ENCODE data around the gene CDK18.

The CDK18 gene

DNA sequence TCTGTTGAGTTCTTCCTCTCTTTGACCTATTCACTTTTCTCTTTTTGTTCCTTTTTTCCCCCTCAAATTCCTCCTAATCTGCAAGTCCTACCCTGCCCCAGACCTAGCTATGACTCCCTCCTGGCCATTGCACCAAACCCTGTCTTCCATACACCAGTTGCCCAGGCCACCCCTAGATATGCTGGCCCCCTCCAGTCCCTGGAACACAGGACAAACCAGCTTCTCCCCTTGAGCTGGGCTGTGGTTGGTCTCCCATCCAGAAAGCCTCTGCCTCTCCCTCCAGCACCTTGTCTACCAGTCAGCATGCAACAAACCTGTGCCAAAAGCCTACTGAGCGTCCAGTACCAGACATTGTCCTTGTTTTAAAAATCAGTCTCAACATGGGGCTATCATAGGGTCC is 68.0 kb downstream of the CDK18 start:
- FAIRE-seq, result no peak

DNA sequence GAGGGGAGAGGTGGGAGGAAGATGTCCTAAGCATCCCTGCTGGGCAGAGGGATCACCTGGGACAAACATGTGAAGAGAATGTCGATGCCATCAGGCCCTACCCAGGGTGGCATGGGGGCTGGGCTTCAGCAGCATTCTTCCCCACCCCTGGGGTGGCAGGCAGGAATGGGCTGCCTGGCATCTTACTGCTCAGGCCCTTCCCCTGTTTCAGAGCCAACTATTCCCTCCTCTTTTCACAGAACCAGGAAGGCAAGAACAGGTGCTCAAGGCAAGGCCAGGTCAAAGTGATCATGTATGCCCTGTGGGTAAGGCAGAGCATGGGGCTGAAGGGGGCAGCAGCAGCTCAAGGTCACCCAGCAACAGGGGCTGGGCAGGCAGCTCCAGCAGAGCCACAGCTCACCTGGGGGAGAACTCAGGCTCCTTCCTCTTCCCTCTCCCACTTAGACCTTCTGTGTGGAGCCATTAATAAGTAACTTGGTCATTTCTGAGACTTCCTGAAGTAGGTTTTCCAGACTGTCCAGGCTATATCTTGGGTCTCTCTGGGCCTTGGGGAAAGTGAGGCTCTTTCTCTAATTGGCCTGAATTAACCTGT is 70.9 kb downstream of the CDK18 start:
- FAIRE-seq, result no peak

DNA sequence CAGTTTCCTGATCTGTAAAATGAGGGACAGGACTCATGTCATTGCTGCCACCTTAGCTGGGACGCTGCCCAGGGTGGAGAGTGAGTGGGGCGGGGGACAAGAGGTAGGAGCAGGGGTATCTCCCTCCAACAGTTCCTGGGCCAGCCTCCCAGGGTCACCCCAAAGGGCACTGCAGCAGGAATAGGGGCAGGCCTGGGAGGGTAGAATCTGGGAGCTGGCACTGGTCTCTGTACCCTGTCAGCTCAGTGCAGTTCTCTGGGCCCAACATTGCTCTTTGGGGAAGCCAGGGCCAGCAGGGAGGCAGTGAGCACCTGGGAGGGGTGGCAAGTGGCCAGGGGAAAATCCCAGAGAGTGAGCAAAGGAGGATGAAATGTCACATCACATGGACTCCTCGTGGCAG is 71.5 kb downstream of the CDK18 start:
- no peak for FAIRE-seq

DNA sequence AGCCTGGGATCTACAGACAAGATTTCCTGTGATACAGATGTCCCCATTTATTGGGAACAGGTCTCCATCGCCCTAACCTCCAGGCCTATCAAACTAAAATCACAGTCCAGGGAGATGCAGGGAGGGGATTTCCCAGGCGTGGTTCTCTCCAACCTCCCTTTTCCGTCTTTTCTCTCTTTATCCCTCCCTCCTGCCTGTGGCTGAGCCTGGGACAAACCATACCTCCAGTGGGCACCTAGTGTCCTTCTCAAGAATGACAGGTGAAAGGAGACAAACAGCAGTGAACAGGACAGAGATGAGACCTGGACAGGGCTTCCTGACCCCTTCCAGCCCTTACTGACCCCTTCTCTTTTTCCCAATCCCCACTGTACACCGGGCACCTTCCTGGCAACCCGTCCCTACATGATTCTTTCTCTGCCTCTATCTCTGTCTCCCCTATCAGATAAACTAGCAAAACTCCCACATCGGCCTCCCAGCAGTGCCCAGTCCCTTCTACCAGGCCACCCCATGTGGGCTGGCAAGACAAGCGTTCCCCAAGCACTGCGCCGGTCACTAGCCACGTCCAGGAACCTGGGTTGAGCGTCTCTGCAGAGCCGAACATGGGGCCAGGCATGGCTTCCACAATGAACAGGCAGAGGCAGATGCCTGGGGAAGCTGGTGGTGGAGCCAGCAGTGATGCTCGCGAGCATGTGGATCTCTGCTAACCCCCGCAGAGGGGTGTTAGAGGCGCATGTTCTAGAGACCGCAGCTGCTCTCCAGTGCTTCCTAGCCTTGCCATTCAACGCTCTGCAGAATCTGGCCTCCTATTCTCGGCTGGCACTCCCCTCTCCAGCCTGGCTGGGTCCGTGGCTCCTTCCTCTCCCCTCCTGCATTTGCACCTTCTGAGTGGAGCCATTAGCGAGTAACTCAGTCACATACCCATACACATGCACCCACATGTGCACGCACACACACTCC is 72.6 kb downstream of the CDK18 start:
- no peak for FAIRE-seq

DNA sequence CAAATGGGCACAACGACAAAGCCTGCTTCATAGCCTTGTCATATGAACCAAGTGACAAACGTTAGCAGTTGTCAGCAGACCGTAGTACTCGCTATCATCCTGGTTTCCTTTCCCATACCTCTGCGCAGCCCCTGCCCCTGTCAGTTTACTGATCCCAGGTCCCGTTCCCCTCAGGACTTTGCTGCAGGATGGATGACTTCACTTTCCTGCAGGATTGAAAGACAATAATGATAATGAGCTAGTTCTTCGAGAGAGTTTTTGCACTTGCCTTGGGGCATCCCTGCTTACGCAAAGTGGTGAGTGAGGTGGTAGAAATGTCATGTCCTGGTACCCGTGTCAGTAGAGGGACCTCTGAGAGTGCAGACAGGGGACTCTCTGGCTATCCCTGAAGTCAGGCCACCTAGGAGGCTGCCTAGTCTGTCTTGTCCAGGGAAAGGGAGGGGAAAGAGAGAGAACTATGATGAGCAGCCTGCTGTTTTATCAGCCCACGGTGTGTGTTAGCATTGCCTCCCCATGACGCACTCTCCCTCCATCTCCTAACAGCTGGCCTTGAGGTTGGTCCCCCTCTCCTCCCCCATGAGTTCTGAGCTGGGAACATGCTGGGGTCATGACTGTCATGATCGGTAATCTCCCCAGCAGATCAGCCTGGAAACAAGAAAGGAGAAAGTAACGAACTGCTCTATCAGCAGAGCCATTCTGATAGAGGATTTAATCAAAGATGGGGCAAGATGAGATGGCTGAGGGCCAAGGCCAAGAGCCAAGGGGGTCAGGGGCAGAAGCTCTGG is 73.6 kb downstream of the CDK18 start:
- no peak for FAIRE-seq

DNA sequence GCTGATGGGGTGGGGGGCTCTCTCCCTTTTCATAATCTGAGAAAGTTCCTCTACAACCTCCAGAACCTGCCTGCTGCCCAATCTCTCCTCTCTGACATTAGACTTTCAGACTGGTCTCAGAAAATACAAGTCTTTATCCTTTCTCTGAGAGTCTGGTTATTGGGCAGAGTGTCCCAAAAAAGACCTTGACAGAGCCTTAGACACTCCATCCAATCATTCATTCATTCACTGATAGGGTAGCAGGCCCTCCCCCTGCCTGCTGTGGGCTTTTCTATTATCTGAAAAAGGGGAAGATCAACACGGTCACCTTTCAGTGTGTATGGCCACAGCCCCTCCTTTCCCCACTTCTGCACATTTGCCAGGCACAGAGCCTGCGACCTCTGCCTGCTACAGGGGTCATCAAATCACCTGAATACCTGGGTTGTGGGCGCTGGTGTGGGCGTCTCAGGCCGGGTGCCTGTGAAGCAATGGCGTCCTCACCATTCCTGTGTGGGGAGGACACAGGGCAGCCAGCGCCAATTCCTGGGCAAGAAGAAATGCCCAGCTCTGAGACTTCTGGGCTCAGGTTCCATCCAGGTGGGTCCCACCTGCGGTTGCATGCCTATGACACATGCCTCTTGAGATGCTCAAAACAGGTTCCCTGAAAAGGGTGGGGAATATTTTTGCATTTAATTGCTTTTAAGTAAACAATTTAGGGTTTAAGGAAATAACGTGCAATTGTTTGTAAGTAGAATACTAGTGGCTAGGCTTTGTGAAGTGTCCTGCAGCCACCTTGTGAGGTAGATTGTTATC is 74.5 kb downstream of the CDK18 start:
- FAIRE-seq, result no peak

DNA sequence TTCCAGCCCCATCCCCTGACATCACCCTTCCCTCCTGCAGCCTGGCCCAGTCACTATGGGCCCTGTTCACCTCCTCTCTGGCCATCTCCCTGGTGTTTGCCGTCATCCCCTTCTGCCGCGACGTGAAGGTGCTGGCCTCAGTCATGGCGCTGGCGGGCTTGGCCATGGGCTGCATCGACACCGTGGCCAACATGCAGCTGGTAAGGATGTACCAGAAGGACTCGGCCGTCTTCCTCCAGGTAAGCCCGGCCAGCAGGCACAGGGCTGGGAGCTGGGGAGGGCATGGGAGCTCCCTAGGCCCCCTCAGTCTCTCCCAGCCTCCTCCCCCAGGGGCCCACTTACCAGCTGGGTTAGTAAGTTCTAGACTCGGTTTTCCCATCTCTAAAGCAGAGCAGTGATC is 75.2 kb downstream of the CDK18 start:
- no peak for FAIRE-seq

DNA sequence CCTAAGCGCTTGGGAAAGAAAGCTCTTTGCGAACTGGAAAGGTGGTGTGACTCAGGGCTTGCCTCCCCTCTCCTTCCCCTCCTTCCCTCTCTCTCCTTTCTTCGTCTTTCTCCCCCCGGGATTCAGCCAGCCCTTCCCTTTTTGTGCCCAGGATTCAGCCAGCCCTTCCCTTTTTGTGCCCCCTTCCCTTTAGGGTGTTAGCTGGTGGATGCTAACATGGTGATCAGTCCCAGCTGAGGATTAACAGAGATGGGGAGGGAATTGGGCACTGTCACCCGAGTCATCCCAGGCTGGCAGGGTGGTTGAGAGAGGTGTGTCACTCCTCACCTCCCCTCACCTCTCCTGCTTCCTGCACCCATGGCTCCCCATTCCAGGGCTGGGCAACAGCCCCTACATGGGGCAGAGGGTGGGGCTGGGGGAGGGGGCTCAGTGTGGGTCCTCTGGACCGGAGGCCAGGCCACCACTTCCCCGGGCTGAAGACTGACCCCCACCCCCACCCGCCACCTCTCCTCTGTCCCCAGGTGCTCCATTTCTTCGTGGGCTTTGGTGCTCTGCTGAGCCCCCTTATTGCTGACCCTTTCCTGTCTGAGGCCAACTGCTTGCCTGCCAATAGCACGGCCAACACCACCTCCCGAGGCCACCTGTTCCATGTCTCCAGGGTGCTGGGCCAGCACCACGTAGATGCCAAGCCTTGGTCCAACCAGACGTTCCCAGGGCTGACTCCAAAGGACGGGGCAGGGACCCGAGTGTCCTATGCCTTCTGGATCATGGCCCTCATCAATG is 75.9 kb downstream of the CDK18 start:
- no peak for FAIRE-seq

DNA sequence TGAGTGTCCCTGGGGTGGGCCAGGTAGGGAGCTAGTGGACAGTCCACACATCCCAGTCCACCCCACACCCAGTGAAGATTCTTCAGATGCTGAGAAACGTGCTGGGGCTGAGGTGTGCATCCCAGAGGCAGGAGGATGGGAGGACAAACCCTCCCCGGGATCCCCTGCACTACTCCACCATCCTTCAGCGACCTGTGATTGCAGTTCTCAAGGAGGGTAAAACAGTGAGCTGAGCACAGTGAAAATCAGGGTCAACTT is 76.4 kb downstream of the CDK18 start:
- FAIRE-seq, result no peak

DNA sequence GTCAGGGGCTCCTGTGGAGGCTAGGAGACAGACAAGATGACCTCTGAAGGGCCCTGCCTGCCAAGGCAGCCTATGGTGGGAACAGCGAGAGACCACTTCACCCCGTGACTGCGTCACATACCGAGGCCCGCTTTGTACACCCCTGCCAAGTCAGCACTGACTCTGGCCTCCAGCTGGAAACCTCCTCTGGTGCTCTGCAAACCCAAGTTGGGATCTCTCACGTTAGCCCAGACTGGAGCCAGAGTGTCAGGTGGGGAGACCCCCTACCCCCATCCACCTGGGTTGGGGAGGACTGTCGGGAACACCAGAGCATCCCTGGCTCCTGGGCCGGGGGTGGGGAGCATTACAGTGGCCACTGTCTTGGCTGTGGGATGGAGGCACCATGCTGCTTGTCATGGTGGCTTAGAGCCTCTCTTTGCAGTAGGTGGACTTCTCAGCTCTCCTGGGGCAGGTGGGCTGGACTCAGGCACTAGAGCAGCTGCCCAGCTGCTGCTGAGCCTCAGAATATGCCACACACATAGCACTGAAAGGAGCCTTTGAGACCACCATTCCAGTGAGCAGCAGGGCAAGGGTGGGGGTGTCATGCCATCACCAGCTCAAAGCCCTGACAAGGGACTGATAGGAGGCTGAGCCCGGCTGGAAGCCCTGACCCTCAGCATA is 77.0 kb downstream of the CDK18 start:
- no peak for FAIRE-seq

DNA sequence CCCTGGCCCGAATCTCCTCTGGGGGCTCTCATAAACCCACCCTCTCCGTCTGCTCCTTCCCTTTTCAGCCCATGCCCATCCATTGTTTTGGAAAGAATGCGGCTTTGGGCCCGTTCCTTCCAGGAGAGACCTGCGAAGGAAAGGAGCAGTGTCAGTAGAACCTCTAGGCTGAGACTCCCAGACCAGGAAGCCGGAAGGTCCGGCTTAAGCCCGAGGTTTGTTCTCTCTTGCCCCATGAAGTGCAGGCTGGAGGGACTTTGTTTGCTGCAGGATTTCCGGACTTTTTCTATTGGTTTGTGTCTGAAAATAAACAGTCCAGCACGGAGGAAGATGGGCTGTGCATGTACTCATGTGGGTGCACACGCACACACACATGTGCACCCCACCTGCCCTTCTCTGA is 77.6 kb downstream of the CDK18 start:
- no peak for FAIRE-seq
